ENCODE results near the gene CD4.
"Not testable (repeated sequence)": the region's sequence is repeated elsewhere in the genome, so short reads cannot be mapped to it uniquely, and the experiment has no call there.

CD4 gene

GRCh38 chr12:6869049-6870021 lies 80.0 kb downstream of the CD4 start:
- H3K9me3 ChIP-seq (ENCODE audit: control insufficient read depth in 5 of 5, low read length in 5 of 5): no peaks in the 10 kb centered on the region
- peaks cover 10 to 63% (median 51%) of the 10 kb centered on the region in 5 donors for H3K4me1 ChIP-seq (ENCODE audit: control insufficient read depth in 5 of 5, insufficient read depth in 5 of 5, low read length in 5 of 5)
- H3K27me3 ChIP-seq (ENCODE audit: control insufficient read depth in 5 of 5, insufficient read depth in 4 of 5, low read length in 5 of 5): no peaks in the 10 kb centered on the region
- peak overlapping the region in 4 of 5 donors; percentile 24 to 84 (median 80) for H3K4me3 ChIP-seq (ENCODE audit: low read depth in 1 of 5, low read length in 5 of 5)
- H3K27ac ChIP-seq (ENCODE audit: low read depth, low read length): peak overlapping the region; percentile 94
- peak overlapping the region in 1 of 5 donors; percentile 35 for H3K9ac ChIP-seq (ENCODE audit: low read length in 5 of 5)
- peaks cover 0 to 41% (median 34%) of the 10 kb centered on the region in 5 donors for H3K36me3 ChIP-seq (ENCODE audit: control insufficient read depth in 5 of 5, insufficient read depth in 5 of 5, low read length in 5 of 5)

DNA sequence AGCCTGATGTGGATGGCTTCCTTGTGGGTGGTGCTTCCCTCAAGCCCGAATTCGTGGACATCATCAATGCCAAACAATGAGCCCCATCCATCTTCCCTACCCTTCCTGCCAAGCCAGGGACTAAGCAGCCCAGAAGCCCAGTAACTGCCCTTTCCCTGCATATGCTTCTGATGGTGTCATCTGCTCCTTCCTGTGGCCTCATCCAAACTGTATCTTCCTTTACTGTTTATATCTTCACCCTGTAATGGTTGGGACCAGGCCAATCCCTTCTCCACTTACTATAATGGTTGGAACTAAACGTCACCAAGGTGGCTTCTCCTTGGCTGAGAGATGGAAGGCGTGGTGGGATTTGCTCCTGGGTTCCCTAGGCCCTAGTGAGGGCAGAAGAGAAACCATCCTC lies 81.0 kb downstream of the CD4 start:
- not testable (repeated sequence) for H3K27ac ChIP-seq (ENCODE audit: low read depth, low read length); H3K9ac ChIP-seq (ENCODE audit: low read length in 5 of 5); H3K9me3 ChIP-seq (ENCODE audit: control insufficient read depth in 5 of 5, low read length in 5 of 5); H3K4me3 ChIP-seq (ENCODE audit: low read depth in 1 of 5, low read length in 5 of 5); H3K27me3 ChIP-seq (ENCODE audit: control insufficient read depth in 5 of 5, insufficient read depth in 4 of 5, low read length in 5 of 5)
- H3K4me1 ChIP-seq (ENCODE audit: control insufficient read depth in 5 of 5, insufficient read depth in 5 of 5, low read length in 5 of 5): peaks cover 10 to 63% (median 51%) of the 10 kb centered on the region in 5 donors
- peaks cover 0 to 31% (median 25%) of the 10 kb centered on the region in 5 donors for H3K36me3 ChIP-seq (ENCODE audit: control insufficient read depth in 5 of 5, insufficient read depth in 5 of 5, low read length in 5 of 5)
